OCI-LY1 (cell line): ENCODE measurements around the gene RFTN1.

Experiments used
- H2AFZ ChIP-seq: fragments of 200-600 bp; sonication (generic), shearing (Covaris generic); 2 replicates; pipeline ENCODE4 v1.6.0; 2014; ENCODE audit warnings: antibody characterized with exemption, mild to moderate bottlenecking, low read length
- H3F3A ChIP-seq: fragments of 200-600 bp; sonication (generic), shearing (Covaris generic); 2 replicates; pipeline ENCODE4 v1.6.0; 2014; ENCODE audit warnings: mild to moderate bottlenecking, antibody characterized with exemption, low read length, moderate library complexity; ENCODE audit not compliant: insufficient read depth
- H3K27ac ChIP-seq: fragments of 200-600 bp; sonication (generic); 2 replicates; pipeline ENCODE4 v1.5.1; 2014; ENCODE audit warnings: low read length, mixed run types, mild to moderate bottlenecking, low read depth; ENCODE audit not compliant: poor library complexity, severe bottlenecking
- H3K27me3 ChIP-seq: fragments of 200-600 bp; sonication (generic); 2 replicates; pipeline ENCODE4 v1.6.0; 2014; ENCODE audit warnings: antibody characterized with exemption, mild to moderate bottlenecking, low read length, moderate library complexity; ENCODE audit not compliant: insufficient read depth
- H3K36me3 ChIP-seq: fragments of 200-600 bp; sonication (generic); 2 replicates; pipeline ENCODE4 v1.6.1; 2014; ENCODE audit warnings: mild to moderate bottlenecking, antibody characterized with exemption, low read length, moderate library complexity, mixed read lengths; ENCODE audit not compliant: insufficient read depth
- H3K4me1 ChIP-seq: fragments of 200-600 bp; sonication (generic); 2 replicates; pipeline ENCODE4 v1.5.1; 2014; ENCODE audit warnings: mild to moderate bottlenecking, low read length, moderate library complexity; ENCODE audit not compliant: insufficient read depth, severe bottlenecking
- H3K4me2 ChIP-seq: fragments of 200-600 bp; sonication (generic), shearing (Covaris generic); 2 replicates; pipeline ENCODE4 v1.6.1; 2014; ENCODE audit warnings: low read length
- H3K4me3 ChIP-seq: fragments of 200-600 bp; sonication (generic); 2 replicates; pipeline ENCODE4 v1.5.1; 2014; ENCODE audit warnings: low read length, low read depth, mild to moderate bottlenecking, mixed read lengths; ENCODE audit not compliant: poor library complexity, severe bottlenecking
- H3K79me2 ChIP-seq: fragments of 200-600 bp; shearing (Covaris generic); 2 replicates; pipeline ENCODE4 v1.6.1; 2016; ENCODE audit warnings: mixed run types, low read length, mixed read lengths; ENCODE audit not compliant: insufficient read depth
- H3K9ac ChIP-seq: fragments of 200-600 bp; sonication (generic), shearing (Covaris generic); 2 replicates; pipeline ENCODE4 v1.6.1; 2014; ENCODE audit warnings: mild to moderate bottlenecking, low read length, mixed read lengths
- H3K9me2 ChIP-seq: fragments of 200-600 bp; sonication (generic), shearing (Covaris generic); 2 replicates; pipeline ENCODE4 v1.6.1; 2014; ENCODE audit warnings: low read depth, mild to moderate bottlenecking, low read length, mixed read lengths
- H3K9me3 ChIP-seq: fragments of 200-600 bp; shearing (Covaris generic); 2 replicates; pipeline ENCODE4 v1.6.1; 2014; ENCODE audit warnings: low read length, mixed read lengths
- H4K20me1 ChIP-seq: fragments of 200-600 bp; sonication (generic), shearing (Covaris generic); 2 replicates; pipeline ENCODE4 v1.6.0; 2016; ENCODE audit warnings: mild to moderate bottlenecking, low read length; ENCODE audit not compliant: insufficient read depth
- EZH2 ChIP-seq: fragments of 200-600 bp; sonication (generic), shearing (Covaris generic); IDR thresholded peaks from 2 replicates; pipeline ENCODE4 v1.8.0; 2017; ENCODE audit warnings: borderline replicate concordance, mixed run types, mild to moderate bottlenecking, antibody characterized with exemption, low read length, moderate library complexity, mixed read lengths
- TF ChIP-seq, protein P1 (sequence below): fragments of 200-600 bp; sonication (generic), shearing (Covaris generic); IDR thresholded peaks from 2 replicates; pipeline ENCODE4 v1.5.1; 2017; ENCODE audit warnings: mild to moderate bottlenecking, antibody characterized with exemption, low read length, moderate library complexity, mixed read lengths

The RFTN1 gene

GRCh38 chr3:16319307-16319706 lies 194.2 kb downstream of the RFTN1 start:
- Histone ChIP-seq H3K4me3 (no peak overlapping the region), H3K79me2 (no peaks in the 10 kb centered on the region), H3K27me3 (no peaks in the 10 kb centered on the region), H3K4me1 (no peaks in the 10 kb centered on the region), H3K9me3 (no peaks in the 10 kb centered on the region), H3F3A (no peaks in the 10 kb centered on the region), H4K20me1 (no peaks in the 10 kb centered on the region), H3K9me2 (no peaks in the 10 kb centered on the region), H2AFZ (no peak overlapping the region), H3K36me3 (peaks cover 98% of the 10 kb centered on the region), H3K9ac (no peak overlapping the region), H3K4me2 (no peak overlapping the region), H3K27ac (no peak overlapping the region)
- TF ChIP-seq, protein P1, sequence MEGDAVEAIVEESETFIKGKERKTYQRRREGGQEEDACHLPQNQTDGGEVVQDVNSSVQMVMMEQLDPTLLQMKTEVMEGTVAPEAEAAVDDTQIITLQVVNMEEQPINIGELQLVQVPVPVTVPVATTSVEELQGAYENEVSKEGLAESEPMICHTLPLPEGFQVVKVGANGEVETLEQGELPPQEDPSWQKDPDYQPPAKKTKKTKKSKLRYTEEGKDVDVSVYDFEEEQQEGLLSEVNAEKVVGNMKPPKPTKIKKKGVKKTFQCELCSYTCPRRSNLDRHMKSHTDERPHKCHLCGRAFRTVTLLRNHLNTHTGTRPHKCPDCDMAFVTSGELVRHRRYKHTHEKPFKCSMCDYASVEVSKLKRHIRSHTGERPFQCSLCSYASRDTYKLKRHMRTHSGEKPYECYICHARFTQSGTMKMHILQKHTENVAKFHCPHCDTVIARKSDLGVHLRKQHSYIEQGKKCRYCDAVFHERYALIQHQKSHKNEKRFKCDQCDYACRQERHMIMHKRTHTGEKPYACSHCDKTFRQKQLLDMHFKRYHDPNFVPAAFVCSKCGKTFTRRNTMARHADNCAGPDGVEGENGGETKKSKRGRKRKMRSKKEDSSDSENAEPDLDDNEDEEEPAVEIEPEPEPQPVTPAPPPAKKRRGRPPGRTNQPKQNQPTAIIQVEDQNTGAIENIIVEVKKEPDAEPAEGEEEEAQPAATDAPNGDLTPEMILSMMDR = peak; percentile 71
- TF ChIP-seq EZH2 = no peak

DNA sequence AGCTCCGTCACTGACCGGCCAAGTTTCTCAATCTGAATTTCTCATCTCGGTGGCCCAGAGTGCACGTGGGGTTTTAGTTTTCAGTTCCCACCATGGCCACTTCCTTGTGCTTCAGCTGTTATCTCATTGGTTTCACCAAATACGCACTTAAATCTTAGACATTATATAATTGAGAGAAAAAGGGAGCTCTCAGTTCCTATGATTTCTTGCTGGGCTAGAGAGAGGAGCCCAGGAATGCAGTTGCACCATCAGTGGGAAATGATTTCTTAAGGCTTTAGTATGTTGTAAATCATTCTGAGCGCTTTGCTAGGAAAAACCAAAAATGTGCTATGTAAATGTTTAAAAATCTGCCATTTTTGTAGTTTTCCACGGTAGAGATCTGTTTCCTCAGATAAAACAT lies 195.3 kb downstream of the RFTN1 start:
- no peak overlapping the region for H3K4me2 ChIP-seq
- no peak overlapping the region for H3K9ac ChIP-seq
- no peak overlapping the region for H3K27ac ChIP-seq
- no peaks in the 10 kb centered on the region for H4K20me1 ChIP-seq
- no peaks in the 10 kb centered on the region for H3K79me2 ChIP-seq
- no peaks in the 10 kb centered on the region for H3F3A ChIP-seq
- TF ChIP-seq, protein P1 = no peak
- no peak for TF ChIP-seq EZH2
- H3K9me2 ChIP-seq = no peaks in the 10 kb centered on the region
- peaks cover 99% of the 10 kb centered on the region for H3K36me3 ChIP-seq
- H2AFZ ChIP-seq = no peak overlapping the region
- no peaks in the 10 kb centered on the region for H3K9me3 ChIP-seq
- no peaks in the 10 kb centered on the region for H3K27me3 ChIP-seq
- H3K4me3 ChIP-seq = no peak overlapping the region
- no peaks in the 10 kb centered on the region for H3K4me1 ChIP-seq

- H4K20me1 ChIP-seq = no peaks in the 10 kb centered on the region
- H3K4me3 ChIP-seq = no peak overlapping the region
- H3K9me2 ChIP-seq = no peaks in the 10 kb centered on the region
- H3K4me2 ChIP-seq = no peak overlapping the region
- no peaks in the 10 kb centered on the region for H3K9me3 ChIP-seq
- peaks cover 98% of the 10 kb centered on the region for H3K36me3 ChIP-seq
- H3K9ac ChIP-seq = no peak overlapping the region
- no peaks in the 10 kb centered on the region for H3K27me3 ChIP-seq
- no peak overlapping the region for H3K27ac ChIP-seq
- H3F3A ChIP-seq = no peaks in the 10 kb centered on the region; the same call in 1 of the 2 replicates
- H3K4me1 ChIP-seq = no peaks in the 10 kb centered on the region
- H2AFZ ChIP-seq = no peak overlapping the region
- no peaks in the 10 kb centered on the region for H3K79me2 ChIP-seq
- TF ChIP-seq EZH2 = no peak
- TF ChIP-seq, protein P1 = no peak
Measured at GRCh38 chr3:16317561-16317945, 195.9 kb downstream of the RFTN1 start.
